HG03457 (cell line): ENCODE data around the gene ACER2.
"Not testable (repeated sequence)": the region's sequence is repeated elsewhere in the genome, so short reads cannot be mapped to it uniquely, and the experiment has no call there.

ENCODE experiments used
- ATAC-seq: cut with Tn5 transposase; IDR thresholded peaks from one replicate; pipeline ENCODE4 v1.9.1; 2021; ENCODE audit warnings: moderate number of reproducible peaks; ENCODE audit not compliant: unreplicated experiment

The ACER2 gene

GRCh38 chr9:19408316-19408692 lies 505 bp upstream of the ACER2 start:
- ATAC-seq = no peak

- no peak for ATAC-seq
These were observed 789 bp downstream of the ACER2 start for GRCh38 chr9:19409401-19410194.

- ATAC-seq = no peak
These were observed 1.3 kb downstream of the ACER2 start for GRCh38 chr9:19410195-19410503.

DNA sequence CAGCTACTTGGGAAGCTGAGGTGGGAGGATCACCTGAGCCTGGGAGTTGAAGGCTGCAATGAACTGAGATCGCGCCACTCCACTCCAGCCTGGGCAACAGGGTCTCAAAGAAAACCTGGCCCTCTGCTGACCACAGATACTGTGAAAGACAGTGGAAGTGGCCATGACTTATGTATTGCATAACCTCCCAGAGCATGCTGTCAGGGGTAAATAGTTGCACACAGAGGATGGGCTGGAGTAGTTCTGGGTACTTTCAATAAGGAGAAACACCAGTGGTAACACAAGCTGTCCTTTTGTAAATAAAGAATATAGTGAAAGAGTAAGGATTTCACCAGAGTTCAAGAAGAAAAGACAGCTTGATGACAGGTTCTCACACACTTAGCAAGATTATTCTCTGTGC lies 1.8 kb downstream of the ACER2 start:
- no peak for ATAC-seq

DNA sequence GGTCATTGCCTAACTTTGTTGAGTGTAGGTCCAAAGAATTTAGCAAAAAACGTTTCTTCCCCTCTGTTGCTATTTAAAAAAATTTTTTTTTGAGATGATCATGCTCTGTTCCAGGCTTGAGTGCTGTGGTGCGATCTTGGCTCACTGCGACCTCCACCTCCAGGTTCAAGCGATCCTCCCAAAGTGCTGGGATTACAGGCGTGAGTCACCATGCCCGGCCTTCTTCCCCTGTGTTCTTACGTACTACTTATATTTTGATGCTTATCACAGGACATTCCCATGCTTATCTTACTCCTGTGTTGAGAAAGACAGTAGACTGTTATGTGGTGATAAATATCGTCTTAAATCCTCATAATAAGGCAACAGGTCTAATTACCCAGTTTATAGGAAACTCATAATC lies 2.5 kb downstream of the ACER2 start:
- no peak for ATAC-seq

DNA sequence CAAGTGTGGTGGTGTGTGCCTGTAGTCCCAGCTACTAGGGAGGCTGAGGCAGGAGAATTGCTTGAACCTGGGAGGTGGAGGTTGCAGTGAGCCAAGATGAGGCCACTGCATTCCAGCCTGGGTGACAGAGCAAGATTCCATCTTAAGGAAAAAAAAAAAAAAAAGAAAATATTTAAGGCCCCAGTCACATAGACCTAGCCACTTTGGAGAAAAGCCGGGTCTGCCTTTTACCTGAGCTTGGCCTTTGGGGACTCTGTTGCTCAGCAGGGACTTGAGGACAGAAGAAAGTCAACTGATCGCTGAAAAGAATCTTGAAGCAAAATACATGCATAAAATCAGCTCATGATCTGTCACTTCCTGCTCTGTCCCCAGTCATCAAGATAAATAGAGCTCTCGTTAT lies 4.6 kb downstream of the ACER2 start:
- not testable (repeated sequence) for ATAC-seq

GRCh38 chr9:19416143-19416542 lies 7.3 kb downstream of the ACER2 start:
- no peak for ATAC-seq

GRCh38 chr9:19420877-19421276 lies 12.1 kb downstream of the ACER2 start:
- no peak for ATAC-seq

GRCh38 chr9:19423163-19423562 lies 14.4 kb downstream of the ACER2 start:
- ATAC-seq = no peak

DNA sequence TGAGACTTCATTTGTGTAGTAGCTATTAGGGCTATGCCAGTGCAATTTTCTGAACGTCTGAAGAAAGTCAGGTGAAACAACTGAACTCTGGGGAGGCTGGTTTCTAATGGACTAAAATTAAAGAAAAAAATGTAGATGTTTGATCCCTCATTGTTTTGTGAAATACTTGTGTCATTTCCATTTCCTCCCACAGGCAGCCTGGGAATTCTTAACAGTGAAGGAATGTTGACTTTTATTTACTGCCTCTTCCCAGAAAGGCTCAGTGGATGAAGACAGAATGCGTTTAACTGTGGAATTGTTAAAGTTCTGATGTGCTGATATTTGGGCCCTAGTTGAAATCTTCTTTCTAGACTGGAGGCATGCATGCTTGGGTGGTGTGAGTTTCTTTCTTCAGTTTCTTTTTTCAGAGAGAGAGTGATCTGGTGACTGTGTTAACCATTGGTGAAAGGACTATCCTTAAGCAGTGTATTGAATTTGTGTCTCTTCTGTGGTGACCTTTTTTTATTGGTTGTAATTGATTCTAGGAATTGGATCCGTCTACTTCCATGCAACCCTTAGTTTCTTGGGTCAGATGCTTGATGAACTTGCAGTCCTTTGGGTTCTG lies 15.5 kb downstream of the ACER2 start:
- no peak for ATAC-seq

GRCh38 chr9:19429595-19429994 lies 20.8 kb downstream of the ACER2 start:
- no peak for ATAC-seq

GRCh38 chr9:19430201-19430760 lies 21.5 kb downstream of the ACER2 start:
- ATAC-seq = no peak

DNA sequence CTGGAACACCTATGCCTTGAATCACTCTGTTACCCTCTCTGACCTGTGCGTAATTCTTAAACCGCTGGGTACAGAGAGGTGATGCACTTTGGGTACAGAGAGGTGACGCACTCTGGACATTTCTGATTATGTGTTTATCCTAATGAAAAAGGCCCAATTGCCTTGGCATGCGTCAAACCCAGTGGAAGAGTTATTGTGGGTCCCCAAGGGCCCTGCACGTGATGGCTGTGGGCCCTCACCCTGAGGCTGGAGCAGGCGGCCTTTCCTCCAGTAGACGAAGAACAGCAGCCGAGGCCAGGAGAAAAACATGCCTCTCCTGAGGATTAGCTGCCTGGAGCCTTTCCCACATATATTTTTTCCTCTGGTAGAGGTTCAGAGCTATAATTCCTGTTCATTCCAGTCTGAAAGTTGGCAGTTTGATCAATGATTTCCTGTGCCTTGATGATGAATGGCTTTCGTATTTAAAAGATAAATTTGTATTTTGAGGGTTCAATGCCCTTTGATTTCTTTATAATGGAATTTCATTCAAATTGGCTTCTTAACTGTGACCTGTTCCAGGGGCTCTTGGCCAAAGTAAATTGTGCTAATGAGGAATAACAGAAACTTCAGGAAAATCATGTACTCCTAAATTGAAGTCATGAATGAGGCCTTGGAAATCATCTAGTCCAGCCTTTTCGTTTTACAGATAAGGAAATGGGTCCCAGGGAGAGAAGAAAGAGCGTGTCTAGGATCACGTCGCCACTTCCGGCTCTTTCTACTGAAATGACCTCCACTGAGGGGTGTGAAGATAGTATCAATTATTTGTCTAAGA lies 22.8 kb downstream of the ACER2 start:
- ATAC-seq = no peak

GRCh38 chr9:19432473-19432872 lies 23.7 kb downstream of the ACER2 start:
- no peak for ATAC-seq

DNA sequence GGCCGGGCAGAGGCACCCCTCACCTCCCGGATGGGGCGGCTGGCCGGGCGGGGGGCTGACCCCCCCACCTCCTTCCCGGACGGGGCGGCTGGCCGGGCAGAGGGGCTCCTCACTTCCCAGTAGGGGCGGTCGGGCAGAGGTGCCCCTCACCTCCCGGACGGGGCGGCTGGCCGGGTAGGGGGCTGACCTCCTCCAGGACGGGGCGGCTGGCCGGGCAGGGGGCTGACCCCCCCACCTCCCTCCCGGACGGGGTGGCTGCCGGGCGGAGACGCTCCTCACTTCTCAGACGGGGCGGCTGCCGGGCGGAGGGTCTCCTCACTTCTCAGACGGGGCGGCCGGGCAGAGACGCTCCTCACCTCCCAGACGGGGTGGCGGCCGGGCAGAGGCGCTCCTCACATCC lies 24.9 kb downstream of the ACER2 start:
- not testable (repeated sequence) for ATAC-seq

GRCh38 chr9:19440376-19440775 lies 31.6 kb downstream of the ACER2 start:
- no peak for ATAC-seq

- ATAC-seq = no peak
These were observed 32.2 kb downstream of the ACER2 start for GRCh38 chr9:19440823-19441580.

- peak; percentile 90 for ATAC-seq
These were observed 32.9 kb downstream of the ACER2 start for GRCh38 chr9:19441730-19442129.

DNA sequence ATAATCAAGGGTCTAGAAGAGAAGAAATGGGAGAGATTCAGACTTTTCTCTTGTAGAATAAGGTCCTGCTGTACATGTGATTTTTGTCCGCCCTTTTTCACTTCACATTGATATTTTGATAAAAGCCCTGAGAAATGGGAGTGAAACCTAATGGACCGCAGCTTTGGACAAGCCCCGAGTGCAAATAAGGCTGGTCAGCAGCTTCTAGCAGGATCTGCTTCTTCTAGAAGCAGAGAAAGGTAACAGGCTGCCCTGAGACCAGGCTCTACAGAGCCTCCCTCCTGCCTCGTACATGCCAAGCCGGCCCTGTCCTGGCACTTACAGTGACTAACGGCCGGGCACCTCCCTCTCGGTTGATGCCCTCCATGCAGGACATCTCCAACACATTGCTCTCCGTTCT lies 33.4 kb downstream of the ACER2 start:
- ATAC-seq = no peak

GRCh38 chr9:19445452-19445851 lies 36.6 kb downstream of the ACER2 start:
- ATAC-seq = no peak

DNA sequence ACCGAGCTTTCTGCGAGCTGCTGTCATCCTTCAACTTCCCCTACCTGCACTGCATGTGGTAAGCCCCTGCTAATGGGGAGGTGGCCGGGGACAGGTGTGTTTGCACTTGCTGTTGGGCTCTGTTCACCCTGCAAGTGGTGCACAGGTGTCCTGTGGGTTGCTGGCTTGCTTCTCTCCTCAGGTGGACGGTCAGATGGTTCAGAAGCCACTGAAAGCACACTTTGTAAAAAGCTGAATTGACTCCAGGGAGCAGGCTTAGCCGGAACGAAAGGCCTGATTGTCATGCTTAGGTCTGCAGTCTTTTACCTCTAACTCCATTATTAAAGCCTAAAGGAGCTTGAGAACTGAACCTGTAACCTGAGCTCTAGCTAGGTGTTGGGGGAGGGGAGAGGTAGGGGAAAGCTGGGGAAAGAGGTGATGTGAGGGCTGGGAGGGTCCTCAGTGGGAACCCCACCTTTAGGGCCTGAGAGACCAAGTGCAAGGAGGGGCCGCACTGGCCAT lies 37.6 kb downstream of the ACER2 start:
- ATAC-seq = no peak
